IPS-15b (cell line): ENCODE results near the gene CC2D2A.
"Not testable (repeated sequence)": the region's sequence is repeated elsewhere in the genome, so short reads cannot be mapped to it uniquely, and the experiment has no call there.

Experiments
- H3K27me3 ChIP-seq: one replicate; pipeline ENCODE4 v1.6.1; 2013; ENCODE audit warnings: low read length; ENCODE audit not compliant: control insufficient read depth, insufficient read depth
- H3K36me3 ChIP-seq: one replicate; pipeline ENCODE4 v1.6.1; 2013; ENCODE audit warnings: low read length; ENCODE audit not compliant: control insufficient read depth, insufficient read depth
- H3K4me1 ChIP-seq: one replicate; pipeline ENCODE4 v1.6.1; 2013; ENCODE audit warnings: mild to moderate bottlenecking, low read length; ENCODE audit not compliant: control insufficient read depth, insufficient read depth
- H3K4me3 ChIP-seq: one replicate; pipeline ENCODE4 v1.5.1; 2013; ENCODE audit warnings: low read depth, low read length
- H3K9ac ChIP-seq: one replicate; pipeline ENCODE4 v1.6.1; 2013; ENCODE audit warnings: low read depth, mild to moderate bottlenecking, low read length
- H3K9me3 ChIP-seq: one replicate; pipeline ENCODE4 v1.6.1; 2013; ENCODE audit warnings: mild to moderate bottlenecking, low read length; ENCODE audit not compliant: control insufficient read depth, insufficient read depth

Gene CC2D2A

DNA sequence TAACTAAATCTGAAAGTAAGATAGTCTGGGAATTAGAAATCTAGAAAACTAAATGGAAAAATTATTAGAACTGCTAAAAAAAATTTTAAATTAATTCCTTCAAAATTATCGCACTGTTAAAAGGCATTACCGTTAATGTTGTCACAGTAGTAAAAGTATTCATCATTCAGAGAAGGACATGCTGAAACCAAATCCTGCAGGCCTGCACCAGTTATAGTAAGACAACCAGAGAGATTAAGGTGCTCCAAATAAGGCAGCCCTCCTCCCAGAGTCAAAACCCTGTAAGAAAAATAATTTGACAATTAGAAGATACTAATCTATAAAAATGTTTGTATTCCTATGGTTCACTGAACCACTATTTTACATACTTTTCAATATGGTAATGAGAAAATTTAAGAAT is 142.5 kb downstream of the CC2D2A start:
- Histone ChIP-seq H3K4me1 (peaks cover 10% of the 10 kb centered on the region), H3K9me3 (no peaks in the 10 kb centered on the region), H3K4me3 (no peak overlapping the region), H3K36me3 (peaks cover 4% of the 10 kb centered on the region), H3K9ac (no peak overlapping the region), H3K27me3 (no peaks in the 10 kb centered on the region)

DNA sequence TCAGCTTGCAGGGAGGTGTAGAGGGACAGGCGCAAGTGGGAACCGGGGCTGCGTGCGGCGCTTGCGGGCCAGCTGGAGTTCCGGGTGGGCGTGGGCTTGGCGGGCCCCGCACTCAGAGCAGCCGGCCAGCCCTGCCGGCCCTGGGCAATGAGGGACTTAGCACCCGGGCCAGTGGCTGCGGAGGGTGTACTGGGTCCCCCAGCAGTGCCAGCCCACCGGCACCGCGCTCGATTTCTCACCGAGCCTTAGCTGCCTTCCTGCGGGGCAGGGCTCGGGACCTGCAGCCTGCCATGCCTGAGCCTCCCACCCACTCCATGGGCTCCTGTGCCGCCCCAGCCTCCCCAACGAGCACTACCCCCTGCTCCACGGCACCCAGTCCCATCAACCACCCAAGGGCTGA is 145.2 kb downstream of the CC2D2A start:
- H3K9me3 ChIP-seq, H3K9ac ChIP-seq, H3K36me3 ChIP-seq, H3K4me1 ChIP-seq, H3K27me3 ChIP-seq, H3K4me3 ChIP-seq: not testable (repeated sequence)

DNA sequence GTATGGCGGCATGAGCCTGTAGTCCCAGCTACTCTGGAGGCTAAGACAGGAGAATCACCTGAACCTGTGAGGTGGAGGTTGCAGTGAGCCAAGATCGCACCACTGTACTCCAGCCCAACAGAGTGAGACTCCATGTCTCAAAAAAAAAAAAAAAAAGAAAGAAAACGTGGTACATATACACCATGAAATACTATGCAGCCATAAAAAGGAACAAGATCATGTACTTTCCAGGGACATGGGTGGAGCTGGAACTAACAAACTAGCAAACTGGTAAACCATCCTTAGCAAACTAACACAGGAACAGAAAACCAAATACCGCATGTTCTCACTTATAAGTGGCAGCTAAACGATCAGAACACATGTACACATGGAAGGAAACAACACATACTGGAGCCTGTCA is 147.7 kb downstream of the CC2D2A start:
- H3K4me1 ChIP-seq, H3K9ac ChIP-seq, H3K27me3 ChIP-seq, H3K36me3 ChIP-seq, H3K9me3 ChIP-seq, H3K4me3 ChIP-seq: not testable (repeated sequence)

DNA sequence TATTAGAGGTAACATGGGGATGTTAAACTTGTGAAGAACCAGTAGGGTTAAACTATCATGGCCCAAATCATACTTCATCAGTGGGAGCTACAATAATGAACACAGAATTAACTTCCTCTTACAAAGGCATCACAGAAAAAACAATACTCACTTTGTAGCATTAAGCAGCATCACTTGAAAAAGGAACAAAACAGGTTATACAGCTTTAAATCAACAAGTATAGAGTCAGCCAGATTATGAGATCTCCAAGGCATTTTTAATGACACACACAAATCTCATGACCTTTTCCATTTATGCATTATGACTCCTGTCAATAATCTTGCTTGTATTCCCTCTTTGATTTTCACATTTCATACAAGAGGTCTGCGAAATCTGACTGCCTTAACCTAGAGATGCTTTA is 167.1 kb downstream of the CC2D2A start:
- Histone ChIP-seq H3K9ac (no peak overlapping the region), H3K4me3 (no peak overlapping the region), H3K4me1 (no peaks in the 10 kb centered on the region), H3K27me3 (no peaks in the 10 kb centered on the region), H3K9me3 (no peaks in the 10 kb centered on the region), H3K36me3 (peaks cover 10% of the 10 kb centered on the region)

DNA sequence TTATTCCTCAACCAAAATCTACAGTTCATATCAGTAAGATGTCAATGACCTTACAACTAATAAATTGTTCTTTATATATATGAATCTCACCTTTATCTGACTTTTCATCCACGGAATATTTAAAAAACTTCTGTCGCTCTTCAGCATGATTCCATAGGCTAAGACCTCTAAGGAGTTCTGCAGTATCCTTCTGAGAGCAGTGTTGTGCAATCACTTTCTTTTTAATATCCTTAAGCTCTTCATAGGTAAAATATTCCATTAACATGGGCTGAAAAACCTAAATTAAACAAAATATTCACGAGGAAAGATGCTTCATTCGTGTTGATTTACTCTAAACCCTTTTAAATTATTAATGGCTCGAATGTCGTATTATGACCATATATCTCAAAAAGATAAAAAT is 168.7 kb downstream of the CC2D2A start:
- peaks cover 10% of the 10 kb centered on the region for H3K36me3 ChIP-seq
- H3K9me3 ChIP-seq, result no peaks in the 10 kb centered on the region
- no peak overlapping the region for H3K4me3 ChIP-seq
- H3K27me3 ChIP-seq, result no peaks in the 10 kb centered on the region
- no peak overlapping the region for H3K9ac ChIP-seq
- no peaks in the 10 kb centered on the region for H3K4me1 ChIP-seq

DNA sequence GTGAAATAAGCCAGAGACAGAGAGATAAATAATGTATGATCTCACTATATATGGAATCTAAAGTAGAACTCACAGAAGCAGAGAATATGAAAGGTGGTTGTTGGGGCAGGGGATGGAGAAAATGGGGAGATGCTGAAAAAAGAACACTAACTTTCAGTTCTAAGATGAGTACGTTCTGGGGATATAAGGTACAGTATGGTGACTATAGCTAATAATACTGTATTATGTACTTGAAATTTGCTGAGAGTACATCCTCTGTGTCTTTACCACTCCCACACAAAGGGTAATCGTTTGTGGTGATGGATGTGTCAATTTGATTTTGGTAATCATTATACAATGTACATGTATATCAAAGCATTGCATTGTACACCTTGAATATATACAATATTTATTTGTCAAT is 178.9 kb downstream of the CC2D2A start:
- Histone ChIP-seq H3K9me3 (no peaks in the 10 kb centered on the region), H3K9ac (no peak overlapping the region), H3K4me1 (peaks cover 16% of the 10 kb centered on the region), H3K36me3 (no peaks in the 10 kb centered on the region), H3K4me3 (no peak overlapping the region), H3K27me3 (no peaks in the 10 kb centered on the region)

DNA sequence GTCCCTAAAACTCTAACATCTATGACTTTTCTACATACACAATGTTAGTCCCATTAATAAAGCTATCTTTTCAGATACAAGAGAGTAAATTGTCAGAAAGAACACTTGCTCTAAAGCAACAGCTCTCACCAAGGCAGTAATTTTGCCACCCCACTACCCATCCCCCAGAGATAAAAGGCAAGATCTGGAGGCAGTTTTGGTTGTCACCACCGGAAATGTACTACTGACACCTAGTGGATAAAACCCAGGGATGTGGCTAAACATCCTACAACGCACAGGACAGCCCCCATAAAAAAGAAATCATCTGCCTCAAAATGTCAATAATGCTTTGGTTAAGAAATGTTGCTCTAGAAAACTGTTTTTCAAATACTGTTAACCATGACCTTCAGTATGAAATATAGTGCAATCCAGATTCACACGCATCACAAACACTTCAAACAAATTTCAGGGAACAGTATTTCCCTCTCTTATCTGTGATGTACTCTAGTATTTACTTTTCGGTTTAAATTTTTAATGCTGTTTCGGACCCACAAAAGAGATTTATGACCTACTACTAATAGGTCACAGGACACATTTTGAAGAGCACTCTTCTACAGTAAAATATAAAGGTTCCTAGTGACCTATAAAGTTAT is 180.3 kb downstream of the CC2D2A start:
- Histone ChIP-seq H3K4me3 (no peak overlapping the region), H3K36me3 (no peaks in the 10 kb centered on the region), H3K9me3 (no peaks in the 10 kb centered on the region), H3K27me3 (no peaks in the 10 kb centered on the region), H3K9ac (no peak overlapping the region), H3K4me1 (peaks cover 18% of the 10 kb centered on the region)
